MM.1S (cell line): ENCODE data around the gene TAF1B.
"Not testable (repeated sequence)": the region's sequence is repeated elsewhere in the genome, so short reads cannot be mapped to it uniquely, and the experiment has no call there.

ENCODE experiments used
- DNase-seq: peaks from one replicate; pipeline ENCODE4 v3.0.0-alpha.2; 2015
- H2AFZ ChIP-seq: fragments of 300-600 bp; sonication (generic); 2 replicates; pipeline ENCODE4 v1.6.0; 2016; ENCODE audit warnings: antibody characterized with exemption, low read length
- H3F3A ChIP-seq: fragments of 300-600 bp; sonication (generic); 2 replicates; pipeline ENCODE4 v1.6.1; 2016; ENCODE audit warnings: mild to moderate bottlenecking, antibody characterized with exemption, low read length, moderate library complexity, mixed read lengths; ENCODE audit not compliant: insufficient read depth
- H3K27ac ChIP-seq: fragments of 300-600 bp; sonication (generic); 2 replicates; pipeline ENCODE4 v1.5.1; 2016; ENCODE audit warnings: mild to moderate bottlenecking, low read length
- H3K27me3 ChIP-seq: fragments of 300-600 bp; sonication (generic); replicated peaks from 2 replicates; pipeline ENCODE4 v1.6.0; 2016; ENCODE audit warnings: low read length; ENCODE audit not compliant: insufficient read depth
- H3K36me3 ChIP-seq: fragments of 300-600 bp; sonication (generic); replicated peaks from 2 replicates; pipeline ENCODE4 v1.6.1; 2016; ENCODE audit warnings: mild to moderate bottlenecking, low read length, mixed read lengths; ENCODE audit not compliant: insufficient read depth
- H3K4me1 ChIP-seq: fragments of 300-600 bp; sonication (generic); 2 replicates; pipeline ENCODE4 v1.6.1; 2016; ENCODE audit warnings: low read length, mixed read lengths
- H3K4me2 ChIP-seq: fragments of 300-600 bp; sonication (generic); 2 replicates; pipeline ENCODE4 v1.6.0; 2016; ENCODE audit warnings: low read depth, low read length
- H3K4me3 ChIP-seq: fragments of 300-600 bp; sonication (generic); 2 replicates; pipeline ENCODE4 v1.5.1; 2016; ENCODE audit warnings: low read length, mixed read lengths
- H3K79me2 ChIP-seq: fragments of 300-600 bp; sonication (generic); 2 replicates; pipeline ENCODE4 v1.6.1; 2016; ENCODE audit warnings: mixed run types, low read length, mixed read lengths
- H3K9ac ChIP-seq: fragments of 300-600 bp; sonication (generic); 2 replicates; pipeline ENCODE4 v1.6.1; 2016; ENCODE audit warnings: low read length, mixed read lengths
- H3K9me2 ChIP-seq: fragments of 300-600 bp; sonication (generic); replicated peaks from 2 replicates; pipeline ENCODE4 v1.6.1; 2016; ENCODE audit warnings: mild to moderate bottlenecking, low read length, mixed read lengths; ENCODE audit not compliant: insufficient read depth
- H3K9me3 ChIP-seq: fragments of 300-600 bp; sonication (generic); replicated peaks from 2 replicates; pipeline ENCODE4 v1.6.1; 2016; ENCODE audit warnings: mild to moderate bottlenecking, low read length, mixed read lengths; ENCODE audit not compliant: insufficient read depth
- H4K20me1 ChIP-seq: fragments of 300-600 bp; sonication (generic); 2 replicates; pipeline ENCODE4 v1.6.1; 2016; ENCODE audit warnings: mild to moderate bottlenecking, low read length, moderate library complexity, mixed read lengths; ENCODE audit not compliant: insufficient read depth
- CTCF ChIP-seq: fragments of 300-600 bp; sonication (generic); IDR thresholded peaks from 2 replicates; pipeline ENCODE4 v1.5.1; 2016; ENCODE audit warnings: antibody characterized with exemption, low read length, mixed read lengths
- EZH2 ChIP-seq: fragments of 300-600 bp; sonication (generic); optimal IDR thresholded peaks from 2 replicates; pipeline ENCODE3; 2017; ENCODE audit warnings: low read depth, mild to moderate bottlenecking, antibody characterized with exemption, low read length, mixed read lengths
- EZH2phosphoT487 ChIP-seq: fragments of 300-600 bp; sonication (generic); IDR thresholded peaks from 2 replicates; pipeline ENCODE4 v1.6.1; 2018; ENCODE audit warnings: antibody characterized with exemption, low read length

The TAF1B gene

GRCh38 chr2:9832586-9832985 is 10.7 kb upstream of the TAF1B start:
- TF ChIP-seq EZH2 = no peak
- TF ChIP-seq CTCF = no peak
- TF ChIP-seq EZH2phosphoT487 = no peak
- no peak for DNase-seq
- H3K27ac ChIP-seq = no peak overlapping the region
- no peaks in the 10 kb centered on the region for H3F3A ChIP-seq
- H3K4me3 ChIP-seq = no peak overlapping the region
- H3K36me3 ChIP-seq = no peaks in the 10 kb centered on the region
- no peak overlapping the region for H2AFZ ChIP-seq
- H3K9ac ChIP-seq = no peak overlapping the region
- H3K27me3 ChIP-seq = no peaks in the 10 kb centered on the region
- no peaks in the 10 kb centered on the region for H3K9me2 ChIP-seq
- no peaks in the 10 kb centered on the region for H3K9me3 ChIP-seq
- no peak overlapping the region for H3K4me2 ChIP-seq
- H3K79me2 ChIP-seq = no peaks in the 10 kb centered on the region
- no peaks in the 10 kb centered on the region for H4K20me1 ChIP-seq
- H3K4me1 ChIP-seq = no peaks in the 10 kb centered on the region

GRCh38 chr2:9835068-9835467 is 8.2 kb upstream of the TAF1B start:
- not testable (repeated sequence) for H3K4me2 ChIP-seq, H4K20me1 ChIP-seq, H3F3A ChIP-seq, H3K79me2 ChIP-seq, H2AFZ ChIP-seq, H3K9me3 ChIP-seq, H3K27me3 ChIP-seq, DNase-seq, H3K4me3 ChIP-seq, H3K36me3 ChIP-seq, H3K27ac ChIP-seq, H3K4me1 ChIP-seq, H3K9me2 ChIP-seq, H3K9ac ChIP-seq

- Histone ChIP-seq H3K27ac (no peak overlapping the region), H2AFZ (no peak overlapping the region), H3K4me3 (no peak overlapping the region), H3K36me3 (no peaks in the 10 kb centered on the region), H3K4me1 (no peaks in the 10 kb centered on the region), H3K9me3 (no peaks in the 10 kb centered on the region), H3K9ac (no peak overlapping the region), H4K20me1 (no peaks in the 10 kb centered on the region), H3K9me2 (no peaks in the 10 kb centered on the region), H3K27me3 (no peaks in the 10 kb centered on the region), H3F3A (no peaks in the 10 kb centered on the region), H3K4me2 (no peak overlapping the region), H3K79me2 (no peaks in the 10 kb centered on the region)
- DNase-seq = no peak
- TF ChIP-seq EZH2 (no peak), EZH2phosphoT487 (no peak), CTCF (no peak)
These were observed 7.2 kb upstream of the TAF1B start for GRCh38 chr2:9836074-9836473.

- no peaks in the 10 kb centered on the region for H3K9me2 ChIP-seq
- no peak overlapping the region for H3K9ac ChIP-seq
- no peaks in the 10 kb centered on the region for H3K4me1 ChIP-seq
- H2AFZ ChIP-seq = no peak overlapping the region
- TF ChIP-seq EZH2 = no peak
- TF ChIP-seq EZH2phosphoT487 = no peak
- TF ChIP-seq CTCF = no peak
- H3F3A ChIP-seq = no peaks in the 10 kb centered on the region
- H3K79me2 ChIP-seq = no peaks in the 10 kb centered on the region
- H3K9me3 ChIP-seq = no peaks in the 10 kb centered on the region
- H3K27ac ChIP-seq = no peak overlapping the region
- H3K27me3 ChIP-seq = no peaks in the 10 kb centered on the region
- H3K36me3 ChIP-seq = no peaks in the 10 kb centered on the region
- DNase-seq = no peak
- no peak overlapping the region for H3K4me2 ChIP-seq
- no peaks in the 10 kb centered on the region for H4K20me1 ChIP-seq
- no peak overlapping the region for H3K4me3 ChIP-seq
These were observed 6.8 kb upstream of the TAF1B start for GRCh38 chr2:9836517-9836916.
